ENCODE results near the gene NAT16. TPM values are rescaled to one million over a fixed set of nuclear protein-coding genes. Genes with fewer than 3 reads are reported as not detected.

The NAT16 gene
- total and polyA plus RNA-seq, 2 of the 8 experiments (the other 6 are each of a cell fraction or from before 2014, with no cell fraction given), result 0.26 to 0.84 TPM

DNA sequence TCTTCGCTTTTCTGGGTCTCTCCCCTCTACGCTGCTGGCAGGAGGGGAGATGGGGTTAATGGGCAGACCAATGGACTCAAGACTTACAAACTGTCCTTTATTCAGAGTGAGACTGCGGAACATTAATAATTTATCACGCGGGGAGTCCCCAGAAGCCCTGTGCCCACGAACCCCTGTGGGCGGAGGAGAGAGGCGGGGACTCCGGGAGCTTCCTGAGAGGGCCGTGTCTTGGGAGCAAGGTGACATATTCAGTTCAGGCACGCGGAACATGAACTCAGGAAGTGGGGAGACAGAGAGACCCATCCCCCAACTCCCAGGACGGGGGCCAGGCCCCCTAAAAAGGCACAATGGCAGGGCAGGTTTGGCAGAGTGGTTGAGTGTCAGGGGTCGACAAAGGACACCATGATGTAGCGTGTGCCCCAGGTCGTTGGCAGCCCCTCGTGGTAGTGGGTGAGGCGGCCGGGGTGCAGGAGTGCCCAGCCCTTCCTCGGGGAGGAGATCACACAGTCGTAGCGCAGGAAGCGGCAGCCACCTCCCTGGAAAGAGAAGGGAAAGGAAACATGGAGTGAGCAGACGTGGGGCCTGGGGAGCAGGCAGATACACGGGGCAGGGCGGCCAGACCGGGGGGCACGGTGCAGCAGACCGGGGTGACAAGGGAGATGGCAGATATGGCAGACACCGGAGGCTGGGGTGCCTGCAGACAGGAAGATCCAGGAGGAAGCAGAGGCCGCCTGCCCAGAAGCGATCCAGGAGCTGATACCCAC lies 26.0 kb upstream of the NAT16 start:
- peaks cover under 1 to 8% (median 5%) of the 10 kb centered on the region in 4 experiments; a peak in 6 of 7 replicates for H3K4me1 ChIP-seq (replicated peaks in 1 of 4; ENCODE audit: control insufficient read depth in 3 of 4, insufficient read depth in 4 of 4, low read length in 3 of 4)
- no peak overlapping the region for H3K23ac ChIP-seq (ENCODE audit: insufficient read length)
- no peak for FAIRE-seq
- H3K14ac ChIP-seq (ENCODE audit: insufficient read length), result no peak overlapping the region
- no peak overlapping the region for H2AK5ac ChIP-seq (ENCODE audit: low read depth, low read length)
- POLR2A ChIA-PET (ENCODE audit: partially characterized antibody), result interaction anchor here (0.6 to 2.4 kb wide), 6 partner anchors 9 to 225 kb away, joined by 3 to 8 read pairs (median 6); partner anchors contain the start of genes CLDN15 and PLOD3
- H3K9ac ChIP-seq (replicated peaks in 1 of 4; ENCODE audit: extremely low read depth in 1 of 4, low read depth in 3 of 4, low read length in 3 of 4), result no peak overlapping the region
- no peak overlapping the region for H3K4me2 ChIP-seq (ENCODE audit: insufficient read depth in 1 of 2, low read depth in 2 of 2, low read length in 2 of 2)
- no peak overlapping the region for H3K56ac ChIP-seq (replicated peaks; ENCODE audit: insufficient read length, low read depth, low read length)
- peaks cover 8% of the 10 kb centered on the region; the same call in 1 of the 2 replicates for H3K23me2 ChIP-seq (ENCODE audit: low read depth, low read length)
- H3K4me3 ChIP-seq (ENCODE audit: extremely low read depth in 1 of 4, insufficient read depth in 2 of 4, low read depth in 3 of 4, low read length in 4 of 4), result no peak overlapping the region
- no peak overlapping the region for H3K27ac ChIP-seq (ENCODE audit: low read depth, low read length)
- no peak overlapping the region for H2BK12ac ChIP-seq (ENCODE audit: low read depth, low read length)
- H2BK20ac ChIP-seq (ENCODE audit: low read length), result no peak overlapping the region
- no peaks in the 10 kb centered on the region for H3K9me3 ChIP-seq (ENCODE audit: insufficient read depth in 2 of 2, low read depth in 1 of 2, low read length in 1 of 2)
- no peaks in the 10 kb centered on the region for H3K79me1 ChIP-seq (ENCODE audit: low read depth, low read length)
- CTCF ChIA-PET (ENCODE audit: partially characterized antibody), result interaction anchor here (0.6 to 1.8 kb wide), 5 partner anchors 14 to 231 kb away, joined by 3 to 6 read pairs (median 4); no protein-coding TSS in a partner anchor
- H3K27me3 ChIP-seq (replicated peaks in 1 of 4; ENCODE audit: control insufficient read depth in 3 of 4, extremely low read depth in 1 of 4, insufficient read depth in 3 of 4, low read length in 3 of 4), result peaks cover 0 to 16% (median 7%) of the 10 kb centered on the region in 4 experiments; a peak in 5 of 7 replicates
- no peaks in the 10 kb centered on the region for H3K79me2 ChIP-seq (ENCODE audit: control insufficient read depth in 1 of 2, insufficient read depth in 2 of 2, low read length in 2 of 2)
- H3K36me3 ChIP-seq (ENCODE audit: control insufficient read depth in 2 of 4, insufficient read depth in 4 of 4, low read length in 3 of 4), result no peaks in the 10 kb centered on the region; a peak in 1 of 8 replicates
- no peak overlapping the region for H3K18ac ChIP-seq (ENCODE audit: extremely low read depth, low read length)
- H2BK15ac ChIP-seq (ENCODE audit: low read length), result no peak overlapping the region
- DNase-seq (ENCODE audit: low read depth in 1 of 2, low spot score in 2 of 2), result no peak
- no peak overlapping the region for H2BK120ac ChIP-seq (replicated peaks; ENCODE audit: low read depth, low read length)
- H3K4ac ChIP-seq (replicated peaks; ENCODE audit: insufficient read length, low read depth, low read length), result no peak overlapping the region
- H4K20me1 ChIP-seq (replicated peaks in 1 of 2; ENCODE audit: control insufficient read depth in 1 of 2, insufficient read depth in 2 of 2, low read length in 2 of 2), result peaks cover 0 to 2% of the 10 kb centered on the region in 2 experiments
- H2BK5ac ChIP-seq (ENCODE audit: low read depth, low read length), result no peak overlapping the region; the same call in 1 of the 2 replicates
- no peak overlapping the region for H2AFZ ChIP-seq (ENCODE audit: low read length)
- H4K5ac ChIP-seq (ENCODE audit: insufficient read length, low read depth, low read length), result no peak overlapping the region
- H4K91ac ChIP-seq (replicated peaks; ENCODE audit: insufficient read length, low read length), result peak overlapping the region; percentile 27
- WGBS, 2 experiments (ENCODE audit: extremely low coverage in 1 of 2, insufficient coverage in 1 of 2, insufficient read length in 1 of 2, insufficient replicate concordance in 2 of 2, low coverage in 1 of 2, low lambda C conversion rate in 2 of 2, missing lambda C conversion rate in 1 of 2), result 90% methylated on average over 30 of the region's 32 CpGs; no CpG with 5 or more reads in 1 of the 2 experiments
- H4K8ac ChIP-seq (ENCODE audit: extremely low read depth, insufficient read depth, low read length), result no peak overlapping the region
- TF ChIP-seq BRCA1 (IDR thresholded peaks at IDR 0.05; ENCODE audit: low read depth, low read length) (no peak), RFX5 (IDR thresholded peaks at IDR 0.05; ENCODE audit: borderline replicate concordance, low read depth, low read length) (no peak), KDM5A (IDR thresholded peaks at IDR 0.05; ENCODE audit: low read length) (no peak), GTF2F1 (IDR thresholded peaks at IDR 0.05; ENCODE audit: borderline replicate concordance, low read depth, low read length) (no peak), CBX5 (IDR thresholded peaks at IDR 0.05; ENCODE audit: low read depth, low read length) (no peak), CBX8 (IDR thresholded peaks at IDR 0.05; ENCODE audit: borderline replicate concordance, low read depth, low read length) (no peak), USF2 (IDR thresholded peaks at IDR 0.05; ENCODE audit: low read length) (no peak), POLR2A (IDR thresholded peaks at IDR 0.05; ENCODE audit: control extremely low read depth in 1 of 2, low read depth in 2 of 2, low read length in 2 of 2) (no peak), SP4 (IDR thresholded peaks at IDR 0.05; ENCODE audit: low read length) (no peak), SIX5 (IDR thresholded peaks at IDR 0.05; ENCODE audit: low read depth, low read length) (no peak), SP1 (IDR thresholded peaks at IDR 0.05; ENCODE audit: low read depth, low read length) (no peak), RAD21 (IDR thresholded peaks at IDR 0.05 in 1 of 2, conservative IDR thresholded peaks at IDR 0.05 in 1 of 2; ENCODE audit: low read depth in 2 of 2, low read length in 2 of 2) (no peak)

Data from H1 (cell line).